ENCODE data around the gene CACNA1B.

- TF ChIP-seq POLR2A (IDR thresholded peaks at IDR 0.05): no peak
- TF ChIP-seq CTCF (IDR thresholded peaks at IDR 0.05): no peak
- TF ChIP-seq POLR2AphosphoS5 (IDR thresholded peaks at IDR 0.05): no peak
These were observed 165.5 kb downstream of the CACNA1B start for GRCh38 chr9:138043061-138043410.

All from sigmoid colon (tissue), 4 donors.